DMS53 treated with DMSO at 0.1 percent for 48 hours (cell line): ENCODE results near the gene KLF5.
"Not testable (repeated sequence)": the region's sequence is repeated elsewhere in the genome, so short reads cannot be mapped to it uniquely, and the experiment has no call there.

Experiments
- DNase-seq: peaks from one replicate; lab custom pipeline; 2025; ENCODE audit not compliant: unreplicated experiment; lab: John Stamatoyannopoulos, UW

Gene KLF5

GRCh38 chr13:73058736-73059459, at the start of gene KLF5:
TSS of gene KLF5 (plus strand) at chr13:73059005. CDS start at chr13:73059328, 323 bp downstream.
- DNase-seq, result peak; percentile 42

GRCh38 chr13:73011751-73012150, 47.1 kb upstream of the KLF5 start:
- no peak for DNase-seq

- DNase-seq, result no peak
Measured at GRCh38 chr13:73015805-73016204, 43.0 kb upstream of the KLF5 start.

GRCh38 chr13:73018336-73018735, 40.5 kb upstream of the KLF5 start:
- DNase-seq, result no peak

GRCh38 chr13:73025217-73026012, 33.4 kb upstream of the KLF5 start:
- no peak for DNase-seq

- DNase-seq, result no peak
Measured at GRCh38 chr13:73034901-73035300, 23.9 kb upstream of the KLF5 start.

- no peak for DNase-seq
Measured at GRCh38 chr13:73035660-73036059, 23.1 kb upstream of the KLF5 start.

- no peak for DNase-seq
Measured at GRCh38 chr13:73036566-73036965, 22.2 kb upstream of the KLF5 start.

- DNase-seq, result no peak
Measured at GRCh38 chr13:73038064-73038463, 20.7 kb upstream of the KLF5 start.

- no peak for DNase-seq
Measured at GRCh38 chr13:73039201-73040108, 19.4 kb upstream of the KLF5 start.

GRCh38 chr13:73040484-73040883, 18.3 kb upstream of the KLF5 start:
- DNase-seq, result no peak

GRCh38 chr13:73040968-73041596, 17.7 kb upstream of the KLF5 start:
- DNase-seq, result no peak

GRCh38 chr13:73045031-73045430, 13.8 kb upstream of the KLF5 start:
- no peak for DNase-seq

GRCh38 chr13:73048615-73049014, 10.2 kb upstream of the KLF5 start:
- DNase-seq, result not testable (repeated sequence)

GRCh38 chr13:73054712-73055111, 4.1 kb upstream of the KLF5 start:
- DNase-seq, result no peak

GRCh38 chr13:73055813-73056564, 2.8 kb upstream of the KLF5 start:
- DNase-seq, result no peak

GRCh38 chr13:73056565-73056962, 2.2 kb upstream of the KLF5 start:
- no peak for DNase-seq

- no peak for DNase-seq
Measured at GRCh38 chr13:73057284-73058063, 1.3 kb upstream of the KLF5 start.

GRCh38 chr13:73058064-73058313, 816 bp upstream of the KLF5 start:
- no peak for DNase-seq

- DNase-seq, result no peak
Measured at GRCh38 chr13:73058432-73058735, 421 bp upstream of the KLF5 start.
